SK-N-SH (cell line): Measurements from ENCODE around the gene CALML3.

Experiments used
- POLR2AphosphoS5 ChIP-seq: IDR thresholded peaks from 2 replicates; pipeline ENCODE4 v1.6.1; 2012; ENCODE audit warnings: low read depth, low read length
- REST ChIP-seq: IDR thresholded peaks from 2 replicates; pipeline ENCODE4 v1.6.1; 2012; ENCODE audit warnings: mild to moderate bottlenecking, low read depth, low read length, moderate library complexity
- TF ChIP-seq, protein P1 (sequence below): fragments of 200-600 bp; sonication (generic); IDR thresholded peaks from 2 replicates; pipeline ENCODE4 v1.6.1; 2017; ENCODE audit warnings: antibody characterized with exemption, mild to moderate bottlenecking, moderate library complexity

DNA sequence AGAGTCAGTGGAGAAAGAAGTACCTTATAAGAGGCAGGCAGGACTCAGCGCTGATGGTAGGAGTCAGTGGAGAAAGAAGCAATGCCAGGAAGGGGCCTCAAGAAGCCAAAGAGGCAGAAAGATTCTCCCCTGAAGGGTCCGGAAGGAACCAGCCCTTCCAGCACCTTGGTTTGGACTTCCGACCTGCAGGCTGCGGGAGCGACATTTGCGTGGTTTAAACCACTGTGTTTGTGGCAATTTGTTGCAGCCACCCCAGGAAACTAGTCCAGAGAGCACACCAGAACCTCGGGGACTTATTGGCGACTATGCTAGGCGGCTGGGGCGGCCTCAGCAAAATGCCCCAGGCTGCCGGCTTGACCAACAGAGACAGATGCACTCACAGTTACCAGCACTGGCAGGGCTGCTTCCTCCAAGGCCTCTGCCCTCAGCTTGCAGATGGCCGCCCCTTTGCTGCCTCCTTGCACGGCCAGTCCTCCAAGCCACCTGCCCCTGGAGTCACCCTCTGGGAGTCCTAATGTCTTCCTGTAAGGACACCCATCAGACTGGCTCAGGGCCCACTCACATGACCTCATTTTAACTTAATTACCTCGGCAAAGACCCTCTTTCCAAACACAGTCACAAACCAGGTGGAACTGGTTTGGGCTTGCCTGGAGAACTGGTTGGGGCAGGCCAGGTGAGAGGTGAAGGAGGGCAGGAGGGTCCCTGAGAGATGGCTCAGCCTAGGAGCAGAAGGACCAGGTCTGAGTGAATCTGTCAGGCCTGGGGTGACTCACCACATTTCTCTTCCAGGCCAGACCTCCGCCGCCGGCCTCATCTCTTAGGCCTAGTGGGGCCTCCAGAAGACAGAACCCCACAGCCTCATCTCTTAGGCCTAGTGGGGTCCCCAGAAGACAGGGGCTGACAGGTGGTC lies 26.1 kb downstream of the CALML3 start:
- TF ChIP-seq, protein P1, sequence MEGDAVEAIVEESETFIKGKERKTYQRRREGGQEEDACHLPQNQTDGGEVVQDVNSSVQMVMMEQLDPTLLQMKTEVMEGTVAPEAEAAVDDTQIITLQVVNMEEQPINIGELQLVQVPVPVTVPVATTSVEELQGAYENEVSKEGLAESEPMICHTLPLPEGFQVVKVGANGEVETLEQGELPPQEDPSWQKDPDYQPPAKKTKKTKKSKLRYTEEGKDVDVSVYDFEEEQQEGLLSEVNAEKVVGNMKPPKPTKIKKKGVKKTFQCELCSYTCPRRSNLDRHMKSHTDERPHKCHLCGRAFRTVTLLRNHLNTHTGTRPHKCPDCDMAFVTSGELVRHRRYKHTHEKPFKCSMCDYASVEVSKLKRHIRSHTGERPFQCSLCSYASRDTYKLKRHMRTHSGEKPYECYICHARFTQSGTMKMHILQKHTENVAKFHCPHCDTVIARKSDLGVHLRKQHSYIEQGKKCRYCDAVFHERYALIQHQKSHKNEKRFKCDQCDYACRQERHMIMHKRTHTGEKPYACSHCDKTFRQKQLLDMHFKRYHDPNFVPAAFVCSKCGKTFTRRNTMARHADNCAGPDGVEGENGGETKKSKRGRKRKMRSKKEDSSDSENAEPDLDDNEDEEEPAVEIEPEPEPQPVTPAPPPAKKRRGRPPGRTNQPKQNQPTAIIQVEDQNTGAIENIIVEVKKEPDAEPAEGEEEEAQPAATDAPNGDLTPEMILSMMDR, result no peak
- no peak for TF ChIP-seq REST
- TF ChIP-seq POLR2AphosphoS5, result no peak
